Brain microvascular endothelial cell (primary cell): ENCODE data around the gene THSD7A.

Experiments
- DNase-seq: peaks from one replicate; pipeline ENCODE4 v3.0.0-alpha.2; 2020
- H3K27ac ChIP-seq: fragments of 250-450 bp; sonication (Bioruptor Pico); 2 replicates; pipeline ENCODE4 v1.5.1; 2020; ENCODE audit warnings: mild to moderate bottlenecking, moderate library complexity
- H3K27me3 ChIP-seq: fragments of 250-450 bp; sonication (Bioruptor Pico); replicated peaks from 2 replicates; pipeline ENCODE4 v1.5.1; 2020; ENCODE audit warnings: mild to moderate bottlenecking
- H3K36me3 ChIP-seq: fragments of 250-450 bp; sonication (Bioruptor Pico); replicated peaks from 2 replicates; pipeline ENCODE4 v1.5.1; 2020; ENCODE audit warnings: mild to moderate bottlenecking
- H3K4me3 ChIP-seq: 2 replicates; pipeline ENCODE4 v1.5.1; 2011; ENCODE audit warnings: low read depth, mild to moderate bottlenecking, control low read depth, low read length, moderate library complexity
- CTCF ChIP-seq: IDR thresholded peaks from 2 replicates; pipeline ENCODE4 v1.5.1; 2011; ENCODE audit warnings: low read depth, mild to moderate bottlenecking, moderate library complexity, low read length, control low read depth, inconsistent platforms; ENCODE audit errors: missing control alignments
- in situ Hi-C: cut with HindIII; loops from 2 replicates; pipeline ENCODE4 v1.10.0; 2017; ENCODE audit warnings: low sequenced_read_pairs, low pct_ligation_motif_present

The THSD7A gene

GRCh38 chr7:11665357-11665756 is 166.6 kb downstream of the THSD7A start:
- TF ChIP-seq CTCF = no peak
- in situ Hi-C loops = no loop called here
- H3K27me3 ChIP-seq = no peaks in the 10 kb centered on the region
- DNase-seq = no peak
- no peak overlapping the region for H3K4me3 ChIP-seq
- H3K27ac ChIP-seq = no peak overlapping the region
- H3K36me3 ChIP-seq = no peaks in the 10 kb centered on the region

DNA sequence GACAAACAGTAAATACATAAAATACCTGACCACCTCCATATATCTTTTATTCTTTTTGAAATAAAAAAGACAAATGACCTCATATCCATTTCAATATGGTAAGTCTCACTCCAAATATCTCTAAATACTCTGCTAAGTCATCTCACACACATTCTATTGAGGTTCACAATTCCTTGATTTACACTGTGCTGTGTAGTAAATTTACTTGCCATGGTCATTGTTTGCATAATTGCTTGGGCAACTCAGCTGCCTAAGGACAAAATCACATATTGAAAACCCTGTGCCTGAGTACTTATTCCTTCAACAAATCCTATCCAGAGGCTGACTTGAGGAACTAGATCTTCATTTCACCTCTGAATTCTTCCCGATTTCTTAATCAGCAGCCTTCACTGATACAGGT is 176.4 kb downstream of the THSD7A start:
- no peaks in the 10 kb centered on the region for H3K36me3 ChIP-seq
- DNase-seq = no peak
- no peaks in the 10 kb centered on the region for H3K27me3 ChIP-seq
- in situ Hi-C loops = no loop called here
- H3K4me3 ChIP-seq = no peak overlapping the region
- no peak overlapping the region for H3K27ac ChIP-seq
- no peak for TF ChIP-seq CTCF

DNA sequence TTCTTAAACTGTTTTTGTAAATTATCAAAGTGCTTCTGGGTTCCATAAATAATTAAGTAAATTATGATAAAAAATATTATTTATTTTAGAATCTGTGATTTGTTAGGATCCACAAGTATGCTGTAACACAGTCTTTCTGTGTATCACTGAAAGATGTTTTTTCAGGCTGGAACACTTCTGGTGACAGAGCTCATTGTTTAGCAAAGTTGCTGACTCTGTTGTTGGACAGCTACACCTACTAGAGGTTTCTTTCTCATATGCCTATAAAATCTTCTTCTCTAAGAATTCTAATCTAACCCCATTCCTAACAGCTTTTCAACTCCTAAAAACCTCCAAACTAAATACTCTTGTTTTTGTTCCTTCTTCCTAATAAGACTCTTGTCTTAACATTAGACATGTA is 176.8 kb downstream of the THSD7A start:
- H3K27ac ChIP-seq = no peak overlapping the region
- H3K36me3 ChIP-seq = no peaks in the 10 kb centered on the region
- no peak overlapping the region for H3K4me3 ChIP-seq
- no peaks in the 10 kb centered on the region for H3K27me3 ChIP-seq
- DNase-seq = no peak
- no peak for TF ChIP-seq CTCF
- in situ Hi-C loops = no loop called here

GRCh38 chr7:11650500-11650899 is 181.5 kb downstream of the THSD7A start:
- no peak for TF ChIP-seq CTCF
- no peak for DNase-seq
- no peak overlapping the region for H3K4me3 ChIP-seq
- H3K27me3 ChIP-seq = no peaks in the 10 kb centered on the region
- H3K36me3 ChIP-seq = no peaks in the 10 kb centered on the region
- H3K27ac ChIP-seq = no peak overlapping the region
- in situ Hi-C loops = no loop called here

GRCh38 chr7:11650030-11650429 is 182.0 kb downstream of the THSD7A start:
- in situ Hi-C loops = no loop called here
- no peak for DNase-seq
- TF ChIP-seq CTCF = no peak

DNA sequence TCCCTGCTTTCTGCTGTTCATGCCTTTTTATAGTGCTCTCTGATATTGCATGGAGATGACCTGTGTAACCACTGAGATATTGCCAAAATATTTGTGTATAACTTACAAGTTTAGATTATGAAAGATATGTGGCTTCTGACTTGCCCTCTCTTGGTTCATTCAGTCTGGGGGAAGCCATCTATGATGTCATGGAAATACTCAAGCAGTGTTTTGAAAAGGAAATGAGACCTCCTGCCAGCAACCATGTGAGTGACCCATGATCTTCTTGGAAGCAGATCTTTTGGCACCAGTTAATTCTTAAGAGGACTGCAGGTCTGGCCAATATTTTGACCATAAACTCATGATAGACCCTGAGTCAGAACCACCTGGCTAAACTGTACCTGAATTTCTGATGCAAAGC is 183.0 kb downstream of the THSD7A start:
- in situ Hi-C loops = no loop called here
- no peaks in the 10 kb centered on the region for H3K27me3 ChIP-seq

More at GRCh38 chr7:11650030-11650429, 182.0 kb downstream of the THSD7A start:
- Histone ChIP-seq H3K4me3 (no peak overlapping the region), H3K27me3 (no peaks in the 10 kb centered on the region), H3K27ac (no peak overlapping the region), H3K36me3 (no peaks in the 10 kb centered on the region)

More for the DNA sequence above, 183.0 kb downstream of the THSD7A start:
- peak; percentile 65 for DNase-seq
- H3K36me3 ChIP-seq = no peaks in the 10 kb centered on the region
- H3K4me3 ChIP-seq = no peak overlapping the region
- no peak for TF ChIP-seq CTCF
- no peak overlapping the region for H3K27ac ChIP-seq
